NB4 (cell line): Measurements from ENCODE around the gene MALRD1.

Source experiments
- POLR2A ChIP-seq: IDR thresholded peaks from 2 replicates; pipeline ENCODE4 v1.6.1; 2011; ENCODE audit warnings: mild to moderate bottlenecking; ENCODE audit not compliant: insufficient read length; ENCODE audit errors: extremely low read depth
- TF ChIP-seq, protein P1 (sequence below): IDR thresholded peaks from one replicate; pipeline ENCODE4 v1.5.1; 2012; ENCODE audit warnings: low read depth, low read length
- TF ChIP-seq, protein P2 (sequence below): IDR thresholded peaks from 2 replicates; pipeline ENCODE4 v1.6.1; 2011; ENCODE audit warnings: low read depth, low read length

DNA sequence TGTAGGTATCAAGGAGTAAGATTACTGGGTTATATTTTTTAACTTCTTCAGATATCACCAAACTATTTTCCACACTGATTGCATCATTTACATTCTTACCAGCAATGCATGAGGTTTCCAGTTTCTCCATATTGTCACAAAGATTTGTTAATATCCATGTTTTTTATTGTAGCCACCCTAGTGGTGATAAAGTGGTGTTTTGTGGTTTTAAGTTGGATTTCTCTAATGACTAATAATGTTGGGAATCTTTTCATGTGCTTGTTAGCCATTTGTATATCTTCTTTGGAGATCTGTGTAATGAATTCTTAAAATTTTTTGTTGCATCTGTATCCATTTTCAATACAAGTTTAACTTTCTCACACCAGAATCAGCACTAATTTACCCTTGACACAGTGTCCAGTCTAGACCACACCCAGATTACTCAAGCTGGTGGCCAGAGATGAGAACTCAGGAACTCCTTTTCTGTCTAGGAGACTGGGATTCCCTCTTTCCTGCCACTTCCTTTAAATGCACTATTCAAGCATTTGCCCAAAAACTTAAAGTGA, 700.7 kb downstream of the MALRD1 start:
- no peak for TF ChIP-seq POLR2A
- TF ChIP-seq, protein P1, sequence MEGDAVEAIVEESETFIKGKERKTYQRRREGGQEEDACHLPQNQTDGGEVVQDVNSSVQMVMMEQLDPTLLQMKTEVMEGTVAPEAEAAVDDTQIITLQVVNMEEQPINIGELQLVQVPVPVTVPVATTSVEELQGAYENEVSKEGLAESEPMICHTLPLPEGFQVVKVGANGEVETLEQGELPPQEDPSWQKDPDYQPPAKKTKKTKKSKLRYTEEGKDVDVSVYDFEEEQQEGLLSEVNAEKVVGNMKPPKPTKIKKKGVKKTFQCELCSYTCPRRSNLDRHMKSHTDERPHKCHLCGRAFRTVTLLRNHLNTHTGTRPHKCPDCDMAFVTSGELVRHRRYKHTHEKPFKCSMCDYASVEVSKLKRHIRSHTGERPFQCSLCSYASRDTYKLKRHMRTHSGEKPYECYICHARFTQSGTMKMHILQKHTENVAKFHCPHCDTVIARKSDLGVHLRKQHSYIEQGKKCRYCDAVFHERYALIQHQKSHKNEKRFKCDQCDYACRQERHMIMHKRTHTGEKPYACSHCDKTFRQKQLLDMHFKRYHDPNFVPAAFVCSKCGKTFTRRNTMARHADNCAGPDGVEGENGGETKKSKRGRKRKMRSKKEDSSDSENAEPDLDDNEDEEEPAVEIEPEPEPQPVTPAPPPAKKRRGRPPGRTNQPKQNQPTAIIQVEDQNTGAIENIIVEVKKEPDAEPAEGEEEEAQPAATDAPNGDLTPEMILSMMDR: no peak
- TF ChIP-seq, protein P2, sequence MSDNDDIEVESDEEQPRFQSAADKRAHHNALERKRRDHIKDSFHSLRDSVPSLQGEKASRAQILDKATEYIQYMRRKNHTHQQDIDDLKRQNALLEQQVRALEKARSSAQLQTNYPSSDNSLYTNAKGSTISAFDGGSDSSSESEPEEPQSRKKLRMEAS: no peak
